ENCODE results near the gene RAPGEF3. TPM values are rescaled to one million over a fixed set of nuclear protein-coding genes. Genes with fewer than 3 reads are reported as not detected.

RAPGEF3 gene
- total and polyA plus RNA-seq, 9 of the 15 experiments (the other 6 are each of a cell fraction or from before 2014, with no cell fraction given), result 0.03 to 0.78 (median 0.37) TPM; not detected in 1

- no peak for TF ChIP-seq ZMIZ1 (IDR thresholded peaks at IDR 0.05; ENCODE audit: low read depth in 2 of 2, low read length in 2 of 2)
Observed at GRCh38 chr12:47774663-47775062, 16.0 kb upstream of the RAPGEF3 start (continued).

GRCh38 chr12:47773858-47774580, 15.3 kb upstream of the RAPGEF3 start:
- peak in 2 of 4 experiments; percentile 37 to 60 for DNase-seq (ENCODE audit: extremely low read depth in 1 of 4, low spot score in 3 of 4)
- H3K27me3 ChIP-seq (ENCODE audit: control insufficient read depth in 2 of 2, insufficient read depth in 2 of 2, low read length in 2 of 2), result no peaks in the 10 kb centered on the region
- peaks cover 3% of the 10 kb centered on the region; the same call in 1 of the 2 replicates for H4K20me1 ChIP-seq (replicated peaks; ENCODE audit: control insufficient read depth, insufficient read depth, low read length)
- peak overlapping the region; percentile 83 for H3K4me3 ChIP-seq
- intact Hi-C loops (cut with micrococcal nuclease) (no loop called here), in situ Hi-C loops (cut with MboI) (loop anchor here (10.0 kb wide), 1 partner anchor 59 kb away; no protein-coding TSS in a partner anchor)
- H3K79me2 ChIP-seq (ENCODE audit: control insufficient read depth, insufficient read depth, low read length), result peaks cover 60% of the 10 kb centered on the region
- ChIA-PET CTCF (ENCODE audit: low intra/inter-chr PET ratio) (interaction anchor here (1.5 to 2.8 kb wide), 2 partner anchors 31 to 68 kb away, joined by 4 to 17 read pairs; partner anchors contain the start of gene RPAP3), POLR2A (interaction anchor here (0.6 to 5.4 kb wide), 3 partner anchors 13 to 41 kb away, joined by 3 to 38 read pairs (median 3); no protein-coding TSS in a partner anchor)
- BruUV-seq (replicated peaks), result no TSS peak
- peaks cover 5% of the 10 kb centered on the region for H3K9me1 ChIP-seq (ENCODE audit: control insufficient read depth, insufficient read depth, low read length)
- FAIRE-seq, result no peak
- peak overlapping the region; percentile 84 to 95 for H3K9ac ChIP-seq (ENCODE audit: insufficient read depth in 1 of 2, low read depth in 2 of 2, low read length in 2 of 2)
- H3K4me1 ChIP-seq (replicated peaks in 1 of 2; ENCODE audit: control insufficient read depth in 2 of 2, insufficient read depth in 2 of 2, low read length in 2 of 2), result peaks cover 55 to 68% of the 10 kb centered on the region in 2 experiments
- 10% methylated on average over 14 of the region's 14 CpGs for WGBS (ENCODE audit: insufficient coverage, low coverage, missing lambda C conversion rate)
- H3K27ac ChIP-seq (ENCODE audit: extremely low read depth, low read depth, low read length), result peak overlapping the region; percentile 92
- peak overlapping the region; percentile 94 for H3K4me2 ChIP-seq (ENCODE audit: insufficient read depth, low read length)
- H3K9me3 ChIP-seq (replicated peaks; ENCODE audit: control insufficient read depth, insufficient read depth, low read depth, low read length), result no peaks in the 10 kb centered on the region
- ATAC-seq, result peak; percentile 10
- H3K36me3 ChIP-seq (ENCODE audit: control insufficient read depth, insufficient read depth, low read length), result peaks cover 9% of the 10 kb centered on the region; the same call in 1 of the 3 replicates
- H2AFZ ChIP-seq (ENCODE audit: low read depth, low read length), result peak overlapping the region; percentile 57
- TF ChIP-seq CREB5 (CRISPR knock-in tag; IDR thresholded peaks at IDR 0.05) (no peak), HLTF (IDR thresholded peaks at IDR 0.05) (no peak; the same call in 1 of the 2 replicates), MNT (conservative IDR thresholded peaks at IDR 0.05) (no peak; a peak in 1 of 4 replicates), NFRKB (IDR thresholded peaks at IDR 0.05; ENCODE audit: low read depth) (0 out of 2 replicates have a peak, but pooled peaks have one; percentile 34), KDM1A (IDR thresholded peaks at IDR 0.05) (peak; percentile 88 to 90), HNRNPLL (IDR thresholded peaks at IDR 0.05; ENCODE audit: low read depth, low read length, poor library complexity, severe bottlenecking) (peak; percentile 12), TRIM25 (IDR thresholded peaks at IDR 0.05; ENCODE audit: borderline replicate concordance) (peak; percentile 80; the same call in 1 of the 2 replicates), ZNF507 (tag; conservative IDR thresholded peaks at IDR 0.05) (no peak)
